NCI-H1048 (cell line): ENCODE data around the gene PRELP.

Experiments
- DNase-seq: peaks from one replicate; lab custom pipeline; 2025; lab: John Stamatoyannopoulos, UW

Gene PRELP

GRCh38 chr1:203478231-203478630 lies 2.6 kb downstream of the PRELP start:
- no peak for DNase-seq

- no peak for DNase-seq
These were observed 3.4 kb downstream of the PRELP start for GRCh38 chr1:203478986-203479385.

GRCh38 chr1:203479646-203480045 lies 4.0 kb downstream of the PRELP start:
- no peak for DNase-seq

DNA sequence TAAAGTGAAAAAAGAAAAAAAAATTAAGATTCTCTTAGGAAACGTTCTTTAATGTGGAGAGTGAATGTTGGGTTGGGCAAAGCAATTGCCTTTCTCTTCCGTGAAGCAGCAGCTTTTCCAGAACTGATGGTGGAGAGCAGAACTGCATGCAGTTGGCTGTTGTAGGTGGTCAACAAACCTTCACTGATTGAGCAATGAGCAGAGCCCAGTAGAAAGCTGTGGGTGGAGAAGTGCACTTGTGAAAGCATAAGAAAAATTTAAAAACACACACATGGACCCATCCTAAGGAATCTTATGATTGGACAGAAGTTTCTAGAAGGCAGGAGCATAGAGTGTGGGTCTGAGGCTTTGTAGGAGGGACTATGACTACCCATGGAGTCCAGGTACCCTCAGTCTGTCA lies 4.5 kb downstream of the PRELP start:
- no peak for DNase-seq

- DNase-seq: no peak
These were observed 5.0 kb downstream of the PRELP start for GRCh38 chr1:203480525-203481084.

DNA sequence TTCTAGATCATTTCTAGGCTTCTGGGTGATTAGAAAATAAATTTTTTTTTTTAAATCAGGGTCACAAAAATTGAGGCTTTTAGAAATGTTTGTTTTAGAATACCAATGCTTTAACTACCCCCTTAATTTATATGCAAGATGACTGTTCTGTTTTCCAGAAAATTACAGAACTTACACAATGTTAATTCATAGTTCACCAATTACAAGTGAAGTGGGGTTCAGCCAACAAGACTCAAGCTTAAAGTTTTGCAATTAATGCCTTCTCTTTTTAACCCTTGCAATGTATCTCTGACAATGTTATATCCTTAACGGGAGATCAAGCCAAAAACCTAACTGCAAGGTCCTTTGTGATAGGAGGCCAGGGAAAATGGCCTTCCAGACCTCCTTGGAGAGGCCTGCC lies 5.6 kb downstream of the PRELP start:
- no peak for DNase-seq

DNA sequence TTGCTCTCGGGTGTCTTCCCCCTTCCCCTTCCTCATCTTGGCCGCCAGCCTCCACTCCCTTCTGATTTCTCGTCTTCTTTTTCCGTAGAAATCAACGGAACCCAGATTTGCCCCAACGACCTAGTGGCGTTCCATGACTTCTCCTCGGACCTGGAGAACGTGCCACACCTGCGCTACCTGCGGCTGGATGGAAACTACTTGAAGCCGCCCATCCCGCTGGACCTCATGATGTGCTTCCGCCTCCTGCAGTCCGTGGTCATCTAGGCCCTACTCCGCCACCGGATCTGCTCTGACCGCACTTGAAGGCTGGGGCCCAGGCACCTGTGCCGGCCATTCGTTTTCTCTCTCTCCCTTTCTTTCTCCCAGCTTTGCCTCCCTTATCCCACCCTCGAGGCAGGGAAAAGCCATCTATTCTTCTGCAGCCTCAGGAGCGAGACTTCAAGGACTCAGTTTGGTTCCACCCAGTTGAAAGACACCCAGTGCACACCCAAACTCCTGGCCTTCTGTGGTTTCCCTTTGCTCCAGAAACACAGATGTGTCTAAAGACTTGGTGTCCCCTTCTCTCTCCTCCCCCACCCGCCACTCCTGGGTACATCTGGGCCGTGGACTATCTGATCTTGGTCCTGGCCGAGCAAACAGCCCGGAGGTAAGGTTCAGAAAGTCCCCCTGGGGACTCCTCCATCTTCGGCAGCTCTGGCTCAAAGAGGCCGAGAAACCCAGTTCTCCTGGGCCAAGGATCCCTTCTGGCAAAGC lies 11.2 kb downstream of the PRELP start:
- DNase-seq: no peak

- DNase-seq: no peak
These were observed 12.9 kb downstream of the PRELP start for GRCh38 chr1:203488539-203488938.

GRCh38 chr1:203490607-203491006 lies 15.0 kb downstream of the PRELP start:
- DNase-seq: no peak

- DNase-seq: no peak
These were observed 16.1 kb downstream of the PRELP start for GRCh38 chr1:203491664-203492063.

- no peak for DNase-seq
These were observed 16.6 kb downstream of the PRELP start for GRCh38 chr1:203492082-203492747.

- DNase-seq: no peak
These were observed 17.1 kb downstream of the PRELP start for GRCh38 chr1:203492748-203493130.

GRCh38 chr1:203493901-203494300 lies 18.3 kb downstream of the PRELP start, which contains the start of gene OPTC:
Gene OPTC, plus strand, starts transcription at chr1:203494153. Its CDS starts 1,853 bp downstream, at chr1:203496006.
- DNase-seq: no peak

- no peak for DNase-seq
These were observed 20.2 kb downstream of the PRELP start for GRCh38 chr1:203495845-203496244.

- no peak for DNase-seq
These were observed 21.7 kb downstream of the PRELP start for GRCh38 chr1:203497269-203497777.

- no peak for DNase-seq
These were observed 24.2 kb downstream of the PRELP start for GRCh38 chr1:203499643-203500278.

- DNase-seq: no peak
These were observed 24.7 kb downstream of the PRELP start for GRCh38 chr1:203500279-203500678.

DNA sequence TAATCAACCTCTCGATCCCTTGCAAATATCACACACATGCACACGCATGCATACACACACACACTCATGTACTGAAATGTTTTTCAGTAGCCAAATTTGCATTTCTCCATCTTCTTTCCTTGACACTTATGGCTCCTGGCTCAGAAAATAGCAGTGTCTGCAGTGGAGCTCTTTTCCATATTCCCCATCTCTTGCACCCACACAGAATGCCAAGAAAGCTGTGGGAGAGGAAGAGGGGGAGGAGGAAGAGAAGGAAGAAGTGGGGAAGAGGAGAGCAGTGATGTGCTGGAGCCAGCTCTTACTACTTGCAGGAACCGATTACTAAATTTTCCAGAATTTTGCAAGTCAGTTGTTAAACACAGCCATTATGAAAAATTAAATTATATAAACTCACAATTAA lies 28.2 kb downstream of the PRELP start:
- DNase-seq: no peak

GRCh38 chr1:203504400-203505250 lies 29.0 kb downstream of the PRELP start:
- peak; percentile 80 for DNase-seq

GRCh38 chr1:203505526-203506204 lies 30.1 kb downstream of the PRELP start:
- DNase-seq: no peak
